Jurkat, Clone E6-1 (cell line): ENCODE measurements around the gene STX8.

Experiments used
- DNase-seq: peaks from one replicate; pipeline ENCODE4 v3.0.0-alpha.2; 2011; ENCODE audit warnings: low read depth, low spot score
- H3K4me3 ChIP-seq: 2 replicates; pipeline ENCODE4 v1.5.1; 2011; ENCODE audit warnings: mild to moderate bottlenecking, low read length, control low read depth, moderate library complexity

STX8 gene

GRCh38 chr17:9331279-9332131, 244.1 kb downstream of the STX8 start:
- no peak overlapping the region for H3K4me3 ChIP-seq
- DNase-seq, result no peak

DNA sequence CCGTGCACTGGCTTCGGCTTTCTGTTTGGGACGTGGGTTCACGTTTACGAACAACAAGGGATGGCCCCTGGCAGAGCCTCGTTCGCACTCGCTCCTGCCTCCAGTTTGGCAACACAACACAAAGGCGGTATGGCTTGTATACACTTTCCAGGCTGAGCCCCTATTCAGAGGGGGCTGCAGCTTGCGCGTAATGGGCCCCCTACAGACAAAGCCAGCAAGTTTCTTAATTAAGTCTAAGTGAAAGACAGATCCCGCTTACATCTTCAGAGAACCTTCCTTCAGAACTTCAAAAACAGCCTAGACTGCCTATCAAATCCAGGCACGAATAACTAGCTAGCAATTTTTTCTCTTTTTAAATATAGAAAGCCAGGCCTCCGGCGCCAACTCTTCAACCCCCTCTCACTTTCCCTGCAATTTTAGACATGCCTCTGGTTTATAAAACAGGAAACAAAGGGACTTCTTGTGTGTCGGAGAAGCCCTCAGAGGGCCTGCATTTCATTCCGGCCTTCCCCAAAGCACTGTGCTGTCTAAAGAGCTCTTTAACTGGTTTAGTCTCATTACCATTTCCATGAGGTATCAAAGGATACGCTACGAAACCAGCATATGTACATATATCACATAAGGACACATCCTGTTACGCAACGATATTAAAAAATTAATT, 244.9 kb downstream of the STX8 start:
- DNase-seq, result no peak
- H3K4me3 ChIP-seq, result no peak overlapping the region

- no peak overlapping the region for H3K4me3 ChIP-seq
- no peak for DNase-seq
Measured at GRCh38 chr17:9330141-9330540, 245.5 kb downstream of the STX8 start.

GRCh38 chr17:9329251-9329921, 246.2 kb downstream of the STX8 start:
- no peak overlapping the region for H3K4me3 ChIP-seq
- no peak for DNase-seq

GRCh38 chr17:9324864-9325263, 250.8 kb downstream of the STX8 start:
- DNase-seq, result no peak
- H3K4me3 ChIP-seq, result no peak overlapping the region

GRCh38 chr17:9322326-9322725, 253.3 kb downstream of the STX8 start:
- H3K4me3 ChIP-seq, result no peak overlapping the region
- DNase-seq, result no peak

- no peak overlapping the region for H3K4me3 ChIP-seq
- no peak for DNase-seq
Measured at GRCh38 chr17:9321890-9322289, 253.7 kb downstream of the STX8 start.

DNA sequence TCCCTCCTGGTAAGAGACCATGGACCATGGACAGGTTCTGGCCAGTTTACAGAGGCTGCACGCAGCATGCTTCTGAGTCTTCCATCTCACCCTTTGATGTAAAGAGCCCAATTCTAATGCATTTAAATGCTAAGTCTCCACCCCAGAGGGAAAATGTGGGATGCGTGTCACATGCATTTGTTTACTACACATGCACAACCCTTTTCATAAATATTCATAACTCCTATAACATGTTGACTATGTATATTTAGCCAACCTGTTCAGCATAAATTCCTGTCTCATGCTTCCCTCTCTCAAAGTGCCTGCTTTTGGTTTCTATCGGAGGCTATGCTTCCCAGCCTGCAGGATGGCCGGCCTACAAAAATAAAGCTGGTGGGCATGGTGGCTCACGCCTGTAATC, 260.3 kb downstream of the STX8 start:
- H3K4me3 ChIP-seq, result no peak overlapping the region
- DNase-seq, result no peak

GRCh38 chr17:9313346-9313745, 262.3 kb downstream of the STX8 start:
- DNase-seq, result no peak
- no peak overlapping the region for H3K4me3 ChIP-seq

DNA sequence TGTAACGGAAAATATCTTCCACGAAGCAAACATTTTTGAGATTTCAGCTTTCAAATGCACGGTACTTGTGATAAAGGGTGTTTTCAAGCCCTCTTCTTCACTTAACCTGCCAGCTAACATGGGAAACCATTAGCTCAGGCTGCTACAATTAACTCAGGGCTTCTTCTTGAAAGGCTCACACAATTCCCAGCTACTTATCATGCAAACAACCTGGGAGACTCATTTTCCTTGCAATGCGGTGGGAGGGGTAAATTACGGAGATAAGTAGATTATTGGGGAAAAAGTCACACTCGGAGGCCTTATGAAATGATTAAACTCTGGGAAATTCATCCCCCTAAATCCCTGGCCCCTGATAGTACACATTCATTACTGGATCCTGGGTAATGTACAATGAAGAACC, 266.4 kb downstream of the STX8 start:
- DNase-seq, result no peak
- no peak overlapping the region for H3K4me3 ChIP-seq

GRCh38 chr17:9308069-9308468, 267.6 kb downstream of the STX8 start:
- no peak for DNase-seq
- H3K4me3 ChIP-seq, result no peak overlapping the region

GRCh38 chr17:9307313-9307998, 268.2 kb downstream of the STX8 start:
- DNase-seq, result no peak
- H3K4me3 ChIP-seq, result no peak overlapping the region

DNA sequence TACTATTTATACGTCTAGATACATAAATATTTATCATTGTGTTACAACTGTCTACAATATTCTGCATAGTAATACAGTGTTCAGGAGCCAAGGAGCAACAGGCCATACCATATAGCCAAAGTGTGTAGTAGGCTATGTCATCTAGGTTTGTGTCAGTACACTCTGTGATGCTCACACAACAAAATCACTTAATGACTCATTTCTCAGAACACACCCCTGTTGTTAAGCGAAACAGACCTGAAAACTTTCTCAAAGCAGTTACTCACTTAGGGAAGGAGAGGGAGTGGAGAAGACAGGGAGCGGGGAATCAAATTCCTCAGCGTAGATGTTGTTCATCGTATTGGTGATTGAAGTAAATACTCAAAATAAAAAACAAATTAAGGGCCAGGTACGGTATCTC, 269.5 kb downstream of the STX8 start:
- no peak for DNase-seq
- no peak overlapping the region for H3K4me3 ChIP-seq

- H3K4me3 ChIP-seq, result no peak overlapping the region
- no peak for DNase-seq
Measured at GRCh38 chr17:9299695-9300094, 275.9 kb downstream of the STX8 start.

DNA sequence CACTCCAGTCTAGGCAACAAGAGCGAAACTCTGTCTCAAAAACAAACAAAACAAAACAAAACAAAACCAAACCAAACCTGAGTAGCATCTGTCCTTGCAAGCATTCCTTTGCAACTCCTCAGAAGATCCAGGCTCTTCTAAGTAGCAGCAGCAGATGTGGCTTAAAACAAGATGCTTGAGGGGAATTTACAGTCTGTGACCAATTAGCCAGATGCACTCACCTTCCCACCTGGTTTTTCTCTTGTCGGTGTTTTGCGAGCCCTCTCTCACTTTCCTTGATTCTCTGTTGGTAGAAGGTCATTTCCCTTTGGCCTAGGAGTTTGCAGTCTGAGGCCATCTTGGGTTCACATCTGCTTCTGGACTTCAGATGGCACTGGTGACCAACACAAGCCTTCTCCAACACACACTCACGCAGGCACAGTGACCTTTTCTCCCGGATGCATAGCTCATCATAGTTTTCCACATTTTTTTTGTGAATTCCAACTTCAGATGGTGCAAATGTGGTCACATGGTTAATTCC, 276.8 kb downstream of the STX8 start:
- H3K4me3 ChIP-seq, result no peak overlapping the region
- no peak for DNase-seq

DNA sequence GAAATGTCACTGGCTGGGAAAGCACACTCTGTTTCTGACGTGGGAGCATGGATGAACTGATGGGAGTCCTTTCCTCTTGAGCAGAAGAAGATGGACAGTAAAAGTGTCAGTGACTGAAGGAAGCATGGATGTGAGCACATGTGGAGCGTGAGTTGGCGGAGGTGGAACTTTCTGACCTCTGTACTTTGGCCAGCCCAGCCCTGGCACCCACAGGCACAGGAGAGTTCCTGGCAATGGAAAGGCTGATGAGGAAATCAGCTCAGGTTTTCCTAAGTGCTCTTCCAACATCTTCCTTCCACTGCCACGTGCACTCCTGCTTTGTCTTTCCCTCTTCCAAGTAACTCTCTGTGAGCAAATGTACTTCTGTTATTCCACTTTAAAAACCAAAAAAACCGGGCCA, 277.5 kb downstream of the STX8 start:
- no peak overlapping the region for H3K4me3 ChIP-seq
- DNase-seq, result no peak

DNA sequence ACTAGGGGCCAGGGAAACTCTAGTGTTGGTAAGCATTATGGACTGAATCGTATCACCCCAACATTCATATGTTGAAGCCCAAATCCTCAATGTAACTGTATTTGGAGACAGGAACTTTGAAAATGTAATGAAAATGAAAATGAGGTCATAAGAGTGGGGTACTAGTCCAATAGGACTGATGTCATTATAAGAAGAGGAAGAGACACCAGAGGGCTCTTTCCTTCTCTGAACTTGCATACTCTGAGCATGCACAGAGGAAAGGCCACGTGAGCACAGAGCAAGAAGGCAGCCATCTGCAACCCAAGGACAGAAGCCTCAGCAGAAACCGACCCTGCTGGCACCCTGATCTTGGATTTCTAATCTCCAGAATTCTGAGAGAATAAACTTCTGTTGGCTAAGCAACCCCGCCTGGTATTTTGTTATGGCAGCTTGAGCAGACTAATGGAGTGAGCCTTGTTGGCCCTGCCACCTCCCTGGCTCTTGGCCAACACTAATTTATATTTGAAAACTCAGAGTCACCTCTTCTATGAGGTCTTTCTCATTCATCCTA, 280.9 kb downstream of the STX8 start:
- DNase-seq, result no peak
- H3K4me3 ChIP-seq, result no peak overlapping the region

GRCh38 chr17:9292561-9292941, 283.1 kb downstream of the STX8 start:
- DNase-seq, result no peak
- H3K4me3 ChIP-seq, result no peak overlapping the region

DNA sequence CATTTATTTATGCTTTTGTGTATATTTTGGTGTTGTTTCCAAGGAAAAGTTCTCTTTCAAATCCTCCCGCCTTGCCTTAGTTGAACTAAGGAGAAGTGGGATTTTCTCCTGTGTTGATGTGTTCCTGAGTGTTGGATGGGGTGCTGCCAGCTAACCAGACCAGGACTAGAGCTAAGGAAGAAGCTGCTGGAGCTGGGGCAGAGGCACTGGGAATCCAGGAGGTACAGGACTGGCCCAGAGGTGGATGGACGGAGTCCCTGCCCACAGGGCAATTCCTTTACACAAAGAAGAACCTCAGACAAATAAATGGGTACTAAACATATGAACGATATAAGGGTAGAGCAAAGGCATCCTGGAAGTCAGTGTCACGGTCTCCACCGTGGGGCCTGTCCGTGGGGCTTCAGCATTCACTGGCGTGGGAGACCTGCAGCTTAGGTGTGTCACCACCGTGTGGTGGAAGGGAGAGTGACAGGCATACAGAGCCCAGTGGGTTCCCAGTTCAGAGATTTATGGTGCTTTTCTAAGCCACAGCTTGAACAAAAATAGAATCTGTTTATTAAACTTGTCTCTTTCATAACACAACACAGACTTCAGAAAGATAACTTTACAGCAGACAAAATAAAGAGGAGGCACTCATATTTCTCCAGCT, 283.6 kb downstream of the STX8 start:
- DNase-seq, result peak; percentile 11
- no peak overlapping the region for H3K4me3 ChIP-seq
